CD14-positive monocyte (primary cell): ENCODE results near the gene ZNF436. TPM values are rescaled to one million over a fixed set of nuclear protein-coding genes. Genes with fewer than 3 reads are reported as not detected.
"Not testable (repeated sequence)": the region's sequence is repeated elsewhere in the genome, so short reads cannot be mapped to it uniquely, and the experiment has no call there.

Source experiments
- DNase-seq, 3 donors: peaks; one replicate each; pipeline ENCODE4 v3.0.0-alpha.2; 2011 to 2022
- H2AFZ ChIP-seq: 2 replicates; pipeline ENCODE4 v1.6.0; 2012; ENCODE audit warnings: mild to moderate bottlenecking, low read depth, low read length, inconsistent platforms; ENCODE audit not compliant: insufficient read depth, poor library complexity, severe bottlenecking
- H3K27ac ChIP-seq, 2 donors: 1 replicate in 1 of 2; 2 replicates in 1 of 2; pipeline ENCODE4 v1.5.1; 2012 to 2013; ENCODE audit warnings: low read length in 2 of 2, control low read depth in 1 of 2, inconsistent platforms in 1 of 2, low read depth in 1 of 2, mild to moderate bottlenecking in 1 of 2
- H3K27me3 ChIP-seq, 2 donors: one replicate each; pipeline versions ENCODE4 v1.6.0 to v1.6.1; 2011 to 2013; ENCODE audit warnings: low read length in 2 of 2; ENCODE audit not compliant: control insufficient read depth in 2 of 2, insufficient read depth in 2 of 2
- H3K36me3 ChIP-seq, 2 donors: replicated peaks in 1 of 2; 1 replicate in 1 of 2; 2 replicates in 1 of 2; pipeline versions ENCODE4 v1.5.1 to v1.6.1; 2012 to 2013; ENCODE audit warnings: low read length in 2 of 2, control low read depth in 1 of 2, inconsistent platforms in 1 of 2, mild to moderate bottlenecking in 1 of 2; ENCODE audit not compliant: insufficient read depth in 2 of 2, control insufficient read depth in 1 of 2
- H3K4me1 ChIP-seq, 2 donors: 1 replicate in 1 of 2; 2 replicates in 1 of 2; pipeline versions ENCODE4 v1.5.1 to v1.6.1; 2012 to 2013; ENCODE audit warnings: low read length in 2 of 2, control low read depth in 1 of 2, inconsistent platforms in 1 of 2, mild to moderate bottlenecking in 1 of 2, moderate library complexity in 1 of 2; ENCODE audit not compliant: insufficient read depth in 2 of 2, control insufficient read depth in 1 of 2
- H3K4me2 ChIP-seq: replicated peaks from 2 replicates; pipeline ENCODE3; 2012; ENCODE audit warnings: low read length, moderate library complexity, mild to moderate bottlenecking; ENCODE audit not compliant: poor library complexity, severe bottlenecking; ENCODE audit errors: extremely low read depth
- H3K4me3 ChIP-seq, 3 experiments: fragments of 200-600 bp in 1 of 3; sonication (generic) in 1 of 3; replicated peaks in 1 of 3; 1 replicate in 2 of 3; 2 replicates in 1 of 3; pipeline ENCODE4 v1.5.1; 2011 to 2013; ENCODE audit warnings: low read length in 3 of 3, mild to moderate bottlenecking in 3 of 3, control low read depth in 2 of 3, low read depth in 2 of 3, inconsistent platforms in 1 of 3, moderate library complexity in 1 of 3
- H3K79me2 ChIP-seq: 2 replicates; pipeline ENCODE4 v1.6.0; 2012; ENCODE audit warnings: mild to moderate bottlenecking, control low read depth, inconsistent platforms, low read length, moderate library complexity; ENCODE audit not compliant: insufficient read depth
- H3K9ac ChIP-seq: 2 replicates; pipeline ENCODE4 v1.6.0; 2017; ENCODE audit warnings: low read length, mild to moderate bottlenecking; ENCODE audit not compliant: insufficient read depth, poor library complexity, severe bottlenecking
- H3K9me3 ChIP-seq, 2 donors: replicated peaks in 1 of 2; 1 replicate in 1 of 2; 2 replicates in 1 of 2; pipeline versions ENCODE4 v1.5.1 to v1.6.1; 2012 to 2013; ENCODE audit warnings: low read length in 2 of 2, control low read depth in 1 of 2; ENCODE audit not compliant: control insufficient read depth in 1 of 2, insufficient read depth in 1 of 2
- H4K20me1 ChIP-seq: 2 replicates; pipeline ENCODE4 v1.6.0; 2012; ENCODE audit warnings: mild to moderate bottlenecking, low read length, control low read depth, moderate library complexity; ENCODE audit not compliant: insufficient read depth
- H3K27ac Mint-ChIP-seq, 7 donors: one replicate each; pipeline ENCODE4 v1.8.0; 2020; ENCODE audit warnings: mild to moderate bottlenecking in 7 of 7, mixed read lengths in 7 of 7, moderate library complexity in 6 of 7, inconsistent platforms in 2 of 7
- H3K27me3 Mint-ChIP-seq, 3 donors: one replicate each; pipeline ENCODE4 v1.8.0; 2021 to 2022; ENCODE audit warnings: low read depth in 3 of 3, mild to moderate bottlenecking in 3 of 3, mixed read lengths in 3 of 3, moderate library complexity in 3 of 3, inconsistent platforms in 1 of 3
- H3K36me3 Mint-ChIP-seq, 2 donors: one replicate each; pipeline ENCODE4 v1.8.0; 2020; ENCODE audit warnings: mixed read lengths in 2 of 2, inconsistent platforms in 1 of 2, mild to moderate bottlenecking in 1 of 2
- H3K4me1 Mint-ChIP-seq: one replicate; pipeline ENCODE4 v1.8.0; 2020; ENCODE audit warnings: mild to moderate bottlenecking, mixed read lengths
- H3K4me3 Mint-ChIP-seq, 2 donors: one replicate each; pipeline ENCODE4 v1.8.0; 2020; ENCODE audit warnings: mild to moderate bottlenecking in 2 of 2, mixed read lengths in 2 of 2, moderate library complexity in 1 of 2
- H3K9me3 Mint-ChIP-seq, 7 donors: one replicate each; pipeline ENCODE4 v1.8.0; 2020 to 2022; ENCODE audit warnings: mixed read lengths in 7 of 7, mild to moderate bottlenecking in 6 of 7, moderate library complexity in 6 of 7, inconsistent platforms in 2 of 7
- CTCF ChIP-seq: fragments of 200-600 bp; IDR thresholded peaks from one replicate; pipeline ENCODE4 v1.8.0; 2022; ENCODE audit warnings: antibody characterized with exemption, mild to moderate bottlenecking
- whole genome bisulfite sequencing: methylation state at CpG from one replicate; pipeline ENCODE4 v1.1.5; 2013; ENCODE audit warnings: missing lambda C conversion rate; ENCODE audit not compliant: insufficient coverage; 5-methylcytosine and 5-hydroxymethylcytosine counted together
- intact Hi-C, 2 donors: fragments of 100-400 bp; cut with micrococcal nuclease; formaldehyde crosslinking; loops; one replicate each; pipeline versions ENCODE4 v1.15.0 to v1.15.1; 2023
- polyA plus RNA-seq, 3 donors: library from polyadenylated mRNA; depleted of rRNA in 1 of 3; unstranded in 2 of 3; stranded (reverse) in 1 of 3; fragments of 300-500 nt in 2 of 3; fragments of >200 nt in 1 of 3; fragmentation: Illumina TruSeq in 2 of 3; gene quantifications; 1 replicate in 2 of 3; 2 replicates in 1 of 3; pipeline ENCODE4 v1.2.3, GENCODE V29; 2012 to 2021

ZNF436 gene
- polyA plus RNA-seq, 3 donors, result 1.4 to 2.4 (median 2.0) TPM

- no peak for TF ChIP-seq CTCF
Observed at GRCh38 chr1:23381233-23381885, 11.7 kb upstream of the ZNF436 start.

DNA sequence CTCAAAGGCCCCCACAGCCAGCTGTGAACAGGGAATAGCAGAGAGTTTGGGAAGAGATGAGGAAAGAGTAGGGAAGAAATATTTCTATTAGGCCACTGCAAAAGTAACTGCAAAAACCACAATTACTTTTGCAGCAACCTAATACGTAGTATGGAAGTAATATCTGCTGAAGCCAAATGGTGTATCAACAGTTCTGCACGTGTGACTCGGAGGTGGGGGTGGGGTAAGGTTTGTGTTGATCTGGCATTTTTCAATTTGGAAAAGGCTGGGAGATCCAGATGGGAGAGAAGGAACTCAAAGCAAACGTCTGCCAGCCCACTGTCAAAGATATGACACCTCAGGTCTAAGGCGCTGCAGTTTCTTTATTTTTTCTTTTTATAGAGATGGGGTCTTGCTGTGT, 11.1 kb upstream of the ZNF436 start:
- peaks cover 9 to 14% (median 10%) of the 10 kb centered on the region in 3 donors for H3K27me3 Mint-ChIP-seq
- H3K36me3 Mint-ChIP-seq, result no peaks in the 10 kb centered on the region
- H3K9me3 Mint-ChIP-seq, result peaks cover 0 to 3% (median 0%) of the 10 kb centered on the region in 7 donors
- WGBS, result 70% methylated on average over 3 of the region's 5 CpGs
- Histone ChIP-seq H3K4me1 (peaks cover 18 to 24% of the 10 kb centered on the region in 2 donors), H3K79me2 (no peaks in the 10 kb centered on the region), H4K20me1 (no peaks in the 10 kb centered on the region), H3K36me3 (no peaks in the 10 kb centered on the region), H2AFZ (no peak overlapping the region), H3K27me3 (no peaks in the 10 kb centered on the region), H3K9me3 (no peaks in the 10 kb centered on the region), H3K4me3 (no peak overlapping the region), H3K9ac (no peak overlapping the region), H3K27ac (no peak overlapping the region), H3K4me2 (no peak overlapping the region)
- no peak overlapping the region for H3K4me3 Mint-ChIP-seq
- peaks cover 27% of the 10 kb centered on the region for H3K4me1 Mint-ChIP-seq
- no peak for TF ChIP-seq CTCF
- intact Hi-C loops, result no loop called here
- no peak for DNase-seq
- no peak overlapping the region for H3K27ac Mint-ChIP-seq

More at GRCh38 chr1:23381233-23381885, 11.7 kb upstream of the ZNF436 start:
- H3K9me3 ChIP-seq, result no peaks in the 10 kb centered on the region
- no peaks in the 10 kb centered on the region for H3K36me3 ChIP-seq
- Mint-ChIP-seq H3K36me3 (no peaks in the 10 kb centered on the region), H3K27me3 (peaks cover 9 to 12% (median 10%) of the 10 kb centered on the region in 3 donors), H3K4me1 (peaks cover 27% of the 10 kb centered on the region), H3K9me3 (peaks cover 0 to 3% (median 0%) of the 10 kb centered on the region in 7 donors), H3K27ac (no peak overlapping the region), H3K4me3 (no peak overlapping the region)
- H3K9ac ChIP-seq, result no peak overlapping the region
- H3K4me1 ChIP-seq, result peaks cover 18 to 24% of the 10 kb centered on the region in 2 donors
- no peaks in the 10 kb centered on the region for H3K79me2 ChIP-seq
- H4K20me1 ChIP-seq, result no peaks in the 10 kb centered on the region
- H3K27ac ChIP-seq, result no peak overlapping the region
- no peak overlapping the region for H3K4me3 ChIP-seq
- intact Hi-C loops, result no loop called here
- no peaks in the 10 kb centered on the region for H3K27me3 ChIP-seq
- WGBS, result 100% methylated on average over 1 of the region's 5 CpGs
- no peak overlapping the region for H3K4me2 ChIP-seq
- DNase-seq, result no peak
- no peak overlapping the region for H2AFZ ChIP-seq

DNA sequence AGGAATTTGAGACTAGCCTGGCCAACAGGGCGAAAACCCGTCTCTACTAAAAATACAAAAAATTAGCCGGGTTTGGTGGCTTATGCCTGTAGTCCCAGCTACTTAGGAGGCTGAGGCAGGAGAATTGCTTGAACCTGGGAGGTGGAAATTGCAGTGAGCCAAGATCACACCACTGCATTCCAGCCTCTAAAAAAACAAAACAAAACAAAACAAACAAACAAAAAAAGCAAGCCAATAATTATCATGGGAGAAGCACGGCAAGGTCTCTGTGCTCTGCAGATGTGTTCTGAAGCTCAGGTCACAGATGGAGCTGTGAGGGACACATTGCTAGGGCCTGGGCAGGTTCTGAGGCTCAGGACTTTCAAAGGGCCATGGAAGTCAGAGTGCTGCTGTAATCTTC, 10.6 kb upstream of the ZNF436 start:
- H3K27me3 Mint-ChIP-seq, result peaks cover 9 to 14% (median 10%) of the 10 kb centered on the region in 3 donors
- H3K9me3 ChIP-seq, result not testable (repeated sequence)

More for the DNA sequence above, 10.6 kb upstream of the ZNF436 start:
- H3K9ac ChIP-seq, H3K4me2 ChIP-seq, H4K20me1 ChIP-seq, H3K27ac Mint-ChIP-seq, H3K9me3 Mint-ChIP-seq, H3K4me3 ChIP-seq, intact Hi-C loops, H2AFZ ChIP-seq, H3K36me3 ChIP-seq, DNase-seq, H3K27ac ChIP-seq, H3K4me3 Mint-ChIP-seq, H3K36me3 Mint-ChIP-seq, H3K27me3 ChIP-seq, H3K79me2 ChIP-seq: not testable (repeated sequence)
- H3K4me1 ChIP-seq, result peaks cover 18 to 24% of the 10 kb centered on the region in 2 donors
- 78% methylated on average over 1 of the region's 4 CpGs for WGBS
- peaks cover 27% of the 10 kb centered on the region for H3K4me1 Mint-ChIP-seq
